Measurements from ENCODE around the gene TCHHL1.

The TCHHL1 gene

GRCh38 chr1:152089014-152089674 lies at the start of gene TCHHL1:
TCHHL1 (minus strand) TSS chr1:152089064; CDS start chr1:152088143, 921 bp downstream.
- no peak for DNase-seq (ENCODE audit: low read depth in 2 of 2)

DNA sequence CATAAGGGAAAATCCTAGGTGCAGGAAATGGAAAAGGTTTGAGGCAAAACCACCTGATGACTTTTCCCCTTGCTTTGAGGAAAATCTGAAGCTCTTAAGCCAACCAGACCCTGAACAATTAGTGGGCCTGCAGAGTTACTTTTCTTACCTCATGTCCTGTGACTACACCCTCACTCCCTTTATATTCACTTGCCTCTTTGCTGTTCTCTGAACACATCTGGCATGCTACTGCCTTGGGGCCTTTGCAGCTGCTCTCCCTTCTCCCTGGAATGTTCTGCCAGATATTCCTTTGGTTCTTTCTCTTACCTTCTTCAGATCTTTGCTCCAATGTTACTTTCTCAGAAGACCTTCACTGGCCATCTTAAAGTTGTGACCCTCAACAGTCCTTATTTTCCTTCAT lies 48.4 kb upstream of the TCHHL1 start:
- DNase-seq (ENCODE audit: low read depth in 2 of 2): no peak

DNA sequence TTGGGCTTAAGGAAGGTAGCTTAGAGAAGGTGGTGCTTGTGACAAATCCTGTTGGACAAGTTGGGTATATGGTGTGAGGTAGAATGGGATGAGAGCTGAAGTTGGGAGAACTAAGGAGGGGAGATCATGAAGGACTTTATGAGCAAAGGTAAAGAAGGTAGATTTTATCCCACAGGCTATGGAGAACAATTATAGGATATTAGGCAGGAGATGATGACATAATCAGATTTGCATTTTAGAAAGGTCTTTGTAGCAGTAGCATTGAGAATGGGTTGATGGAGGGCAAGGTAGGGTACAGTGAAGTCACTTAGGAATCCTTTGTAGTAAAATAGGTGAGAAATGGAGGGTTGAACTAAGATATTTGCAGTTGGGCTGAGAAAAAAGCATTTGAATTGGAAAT lies 41.3 kb upstream of the TCHHL1 start:
- no peak for DNase-seq (ENCODE audit: low read depth in 2 of 2)

DNA sequence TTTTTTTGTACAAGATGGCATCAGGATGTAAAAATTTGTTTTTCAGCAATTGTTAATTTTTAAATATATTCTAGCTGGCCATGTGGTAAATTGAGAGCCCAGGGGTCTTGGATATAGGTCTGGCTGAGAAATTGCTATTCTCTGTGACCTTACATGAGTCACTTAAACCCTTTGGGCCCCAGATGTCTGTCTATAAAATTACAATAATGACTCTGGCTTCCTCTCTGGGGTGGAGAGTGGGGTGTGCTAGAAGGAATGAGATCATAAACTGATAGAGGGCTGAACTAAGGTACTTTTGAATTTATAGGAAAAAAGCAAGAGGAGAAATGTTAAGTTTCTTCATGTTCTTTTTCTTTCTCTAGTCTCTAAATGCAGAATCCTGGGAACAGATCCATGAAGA lies 38.8 kb upstream of the TCHHL1 start:
- no peak for DNase-seq (ENCODE audit: low read depth in 2 of 2)

- no peak for DNase-seq (ENCODE audit: low read depth in 2 of 2)
These were observed 37.1 kb upstream of the TCHHL1 start for GRCh38 chr1:152125834-152126443.

DNA sequence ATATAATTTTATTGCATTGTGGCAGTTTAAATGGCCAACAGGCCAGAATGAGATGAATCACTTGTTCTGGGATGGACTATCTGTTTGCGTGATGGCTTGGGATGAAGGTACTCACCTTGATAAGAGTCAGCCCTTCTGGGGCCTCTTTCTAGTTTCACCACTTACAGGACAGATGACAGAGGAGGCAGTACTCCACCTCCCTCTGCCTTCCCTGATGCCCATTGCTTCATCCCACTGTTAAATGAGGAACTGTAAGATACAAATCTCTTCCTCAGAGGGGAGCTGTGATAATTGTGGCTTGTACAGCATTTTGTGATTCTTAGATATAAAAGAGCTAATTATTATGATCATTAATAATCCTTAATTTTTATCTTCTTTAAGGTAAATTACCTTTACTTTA lies 30.1 kb upstream of the TCHHL1 start:
- DNase-seq (ENCODE audit: low read depth in 2 of 2): no peak

DNA sequence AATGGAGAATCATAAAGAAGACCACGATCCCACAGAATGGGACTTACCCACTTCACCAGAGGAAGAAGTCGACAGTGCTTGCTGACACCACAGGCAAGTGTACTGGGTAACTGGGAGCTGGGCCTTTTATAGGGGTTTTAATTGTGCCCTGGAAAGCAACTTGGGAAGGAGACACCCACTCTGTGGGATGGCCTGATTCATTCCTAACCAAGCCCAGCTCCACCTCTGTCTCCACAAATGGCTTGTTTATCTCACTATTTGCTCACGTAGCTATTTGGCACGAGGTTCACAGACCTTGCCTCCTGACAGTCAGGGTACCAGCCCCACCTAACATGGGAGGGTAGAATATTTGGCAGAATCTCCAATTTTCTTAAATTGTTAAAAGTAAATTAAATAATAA lies 26.5 kb upstream of the TCHHL1 start, which contains the start of gene TCHH:
TSS of gene TCHH (minus strand) at position 101 of the 400 bp plus-strand sequence. CDS start 1,364 bp downstream, outside the sequence.
- no peak for DNase-seq (ENCODE audit: low read depth in 2 of 2)

- DNase-seq (ENCODE audit: low read depth in 2 of 2): no peak
These were observed 24.1 kb upstream of the TCHHL1 start for GRCh38 chr1:152112885-152113432.

DNA sequence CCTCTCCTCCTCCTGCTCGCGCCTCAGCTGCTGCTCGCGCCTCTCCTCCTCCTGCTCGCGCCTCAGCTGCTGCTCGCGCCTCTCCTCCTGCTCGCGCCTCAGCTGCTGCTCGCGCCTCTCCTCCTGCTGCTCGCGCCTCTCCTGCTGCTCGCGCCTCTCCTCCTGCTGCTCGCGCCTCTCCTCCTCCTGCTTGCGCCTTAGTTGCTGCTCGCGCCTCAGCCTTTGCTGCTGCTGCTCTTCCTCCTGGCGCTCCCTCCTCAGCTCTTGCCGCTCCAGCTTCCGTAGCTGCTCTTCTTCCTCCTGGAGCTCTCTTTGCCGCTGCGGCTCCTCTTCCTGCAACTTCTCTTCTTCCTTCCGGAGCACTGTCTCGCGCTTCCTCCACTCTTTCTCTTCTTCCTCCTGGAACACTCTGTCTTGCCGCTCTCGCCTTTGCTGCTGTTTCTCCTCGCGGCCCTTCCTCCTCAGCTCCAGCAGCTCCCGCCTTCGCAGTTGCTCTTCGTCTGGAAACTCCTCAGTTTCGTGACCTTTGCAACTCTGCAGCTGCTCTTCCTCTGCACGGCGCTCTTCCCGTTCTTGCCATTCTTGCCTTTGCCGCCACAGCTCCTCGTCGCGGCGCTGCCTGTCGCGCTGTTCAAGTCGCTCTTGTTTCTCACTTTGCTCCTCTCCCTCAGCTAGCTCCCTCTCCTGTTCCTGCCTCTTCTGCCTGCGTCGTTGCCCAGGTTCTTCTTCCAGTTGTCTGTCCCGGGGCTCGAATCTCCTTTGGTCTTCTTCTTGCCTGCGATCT lies 23.4 kb upstream of the TCHHL1 start:
- DNase-seq (ENCODE audit: low read depth in 2 of 2): no peak

DNA sequence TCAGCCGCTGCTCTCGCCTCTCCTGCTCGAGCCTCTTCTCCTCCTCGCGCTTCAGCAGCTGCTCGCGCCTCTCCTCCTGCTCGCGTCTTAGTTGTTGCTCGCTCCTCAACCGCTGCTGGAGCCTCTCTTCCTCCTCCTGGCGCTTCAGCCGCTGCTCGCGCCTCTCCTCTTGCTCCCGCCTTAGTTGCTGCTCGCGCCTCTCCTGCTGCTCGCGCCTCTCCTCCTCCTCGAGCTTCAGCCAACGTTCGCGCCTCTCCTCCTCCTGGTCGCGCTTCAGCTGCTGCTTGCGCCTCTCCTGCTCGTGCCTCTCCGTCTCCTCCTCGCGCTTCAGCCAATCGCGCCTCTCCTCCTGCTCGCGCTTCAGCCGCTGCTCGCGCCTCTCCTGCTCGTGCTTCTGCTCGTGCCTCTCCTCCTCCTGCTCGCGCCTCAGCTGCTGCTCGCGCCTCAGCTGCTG lies 22.7 kb upstream of the TCHHL1 start:
- peak in 1 of 2 experiments; percentile 6 for DNase-seq (ENCODE audit: low read depth in 2 of 2)

GRCh38 chr1:152110860-152111514 lies 22.1 kb upstream of the TCHHL1 start:
- DNase-seq (ENCODE audit: low read depth in 2 of 2): peak in 1 of 2 experiments; percentile 6

DNA sequence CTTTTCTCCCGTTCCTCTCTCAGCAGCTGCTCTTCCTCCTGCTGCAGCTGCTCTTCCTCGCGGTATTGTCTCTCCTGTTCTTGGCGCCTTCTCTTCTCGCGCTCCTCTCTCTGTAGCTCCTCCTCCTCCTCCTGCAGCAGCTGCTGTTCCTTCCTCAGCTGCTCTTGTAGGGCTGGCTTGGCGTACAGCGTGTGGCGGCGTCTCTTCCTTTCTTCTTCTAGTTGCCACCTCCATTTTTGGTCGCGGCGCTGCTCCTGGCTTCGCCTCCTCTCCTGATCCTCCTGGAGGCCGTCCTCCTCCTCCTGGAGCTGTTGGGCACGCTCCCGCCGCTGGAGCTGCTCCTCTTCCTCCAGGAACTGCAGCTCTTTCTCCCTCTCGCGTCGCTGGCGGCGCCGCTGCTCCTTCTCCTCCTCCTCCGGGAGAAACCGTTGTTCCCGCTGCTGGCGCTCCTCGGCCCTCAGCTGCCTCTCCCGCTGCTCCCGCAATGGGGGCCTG lies 21.5 kb upstream of the TCHHL1 start:
- peak in 1 of 2 experiments; percentile 8 for DNase-seq (ENCODE audit: low read depth in 2 of 2)

- no peak for DNase-seq (ENCODE audit: low read depth in 2 of 2)
These were observed 21.1 kb upstream of the TCHHL1 start for GRCh38 chr1:152109998-152110294.

- DNase-seq (ENCODE audit: low read depth in 2 of 2): no peak
These were observed 20.6 kb upstream of the TCHHL1 start for GRCh38 chr1:152109231-152109997.

- DNase-seq (ENCODE audit: low read depth in 2 of 2): no peak
These were observed 20.0 kb upstream of the TCHHL1 start for GRCh38 chr1:152108882-152109222.

DNA sequence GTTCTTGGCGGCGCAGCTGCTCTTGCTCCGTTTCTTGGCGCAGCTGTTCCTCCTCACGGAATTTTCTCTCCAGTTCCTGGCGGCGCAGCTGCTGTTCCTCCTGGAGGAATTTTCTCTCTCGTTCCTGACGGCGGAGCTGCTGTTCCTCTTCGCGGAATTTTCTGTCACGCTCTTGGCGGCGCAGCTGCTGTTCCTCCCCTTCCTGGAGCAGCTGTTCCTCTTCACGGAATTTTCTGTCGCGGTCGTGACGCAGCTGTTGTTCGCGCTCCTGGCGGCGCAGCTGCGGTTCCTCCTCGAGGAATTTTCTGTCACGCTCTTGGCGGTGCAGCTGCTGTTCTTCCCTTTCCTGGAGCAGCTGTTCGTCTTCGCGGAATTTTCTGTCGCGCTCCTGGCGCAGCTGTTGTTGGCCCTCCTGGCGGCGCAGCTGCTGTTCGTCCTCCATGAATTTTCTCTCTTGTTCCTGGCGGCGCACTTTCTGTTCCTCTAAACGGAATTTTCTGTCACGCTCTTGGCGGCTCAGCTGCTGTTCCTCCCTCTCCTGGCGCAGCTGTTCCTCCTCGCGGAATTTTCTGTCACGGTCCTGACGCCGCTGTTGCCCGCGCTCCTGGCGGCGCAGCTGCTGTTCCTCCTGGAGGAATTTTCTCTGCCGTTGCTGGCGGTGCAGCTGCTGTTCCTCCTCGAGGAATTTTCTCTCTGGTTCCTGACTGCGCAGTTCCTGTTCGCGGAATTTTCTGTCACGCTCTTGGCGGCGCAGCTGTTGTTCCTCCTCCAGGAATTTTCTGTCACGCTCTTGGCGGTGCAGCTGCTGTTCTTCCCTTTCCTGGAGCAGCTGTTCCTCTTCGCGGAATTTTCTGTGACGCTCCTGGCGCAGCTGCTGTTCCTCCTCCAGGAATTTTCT lies 19.4 kb upstream of the TCHHL1 start:
- DNase-seq (ENCODE audit: low read depth in 2 of 2): peak in 1 of 2 experiments; percentile 9

DNA sequence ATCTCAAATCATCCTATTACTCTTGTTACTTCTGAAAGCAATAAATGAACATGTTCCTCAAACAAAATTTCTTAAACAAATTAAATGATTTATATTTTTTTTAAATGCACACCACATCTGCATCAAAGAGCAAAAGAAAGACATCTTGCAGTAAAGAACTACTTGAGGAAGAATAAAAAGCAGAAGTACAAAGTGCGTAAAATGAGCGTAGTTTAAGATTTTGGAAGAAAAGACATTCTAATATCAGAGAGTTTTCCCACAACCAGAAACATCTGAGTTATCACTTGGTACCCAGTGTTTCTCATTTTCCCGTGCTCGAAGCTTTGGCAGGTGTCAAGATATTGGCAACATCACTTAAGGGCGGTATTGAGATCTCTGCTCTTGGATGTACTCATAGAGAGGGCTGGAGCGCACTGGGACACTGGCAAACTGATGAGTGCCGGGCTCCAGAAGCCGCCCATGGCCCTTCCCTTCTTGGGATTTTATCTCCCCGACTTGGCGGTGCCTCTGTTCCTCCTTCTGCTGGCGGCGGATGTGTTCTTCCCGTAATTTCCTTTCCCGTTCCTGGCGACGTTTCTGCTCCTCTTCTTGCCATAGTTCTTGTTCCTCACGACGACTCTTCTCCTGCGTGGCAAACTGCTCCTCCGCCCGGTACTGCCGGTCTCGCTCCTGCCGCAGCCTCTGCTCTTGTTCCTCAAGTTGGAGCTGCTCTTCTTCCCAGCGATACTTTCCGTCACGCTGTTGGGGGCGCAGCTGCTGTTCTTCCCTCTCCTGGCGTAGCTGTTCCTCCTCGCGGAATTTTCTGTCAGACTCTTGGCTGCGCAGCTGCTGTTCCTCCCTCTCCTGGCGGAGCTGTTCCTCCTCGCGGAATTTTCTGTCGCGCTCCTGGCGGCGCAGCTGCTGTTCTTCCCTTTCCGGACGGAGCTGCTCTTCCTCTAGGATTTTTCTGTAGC lies 18.4 kb upstream of the TCHHL1 start:
- no peak for DNase-seq (ENCODE audit: low read depth in 2 of 2)

- no peak for DNase-seq (ENCODE audit: low read depth in 2 of 2)
These were observed 16.0 kb upstream of the TCHHL1 start for GRCh38 chr1:152104854-152105253.

DNA sequence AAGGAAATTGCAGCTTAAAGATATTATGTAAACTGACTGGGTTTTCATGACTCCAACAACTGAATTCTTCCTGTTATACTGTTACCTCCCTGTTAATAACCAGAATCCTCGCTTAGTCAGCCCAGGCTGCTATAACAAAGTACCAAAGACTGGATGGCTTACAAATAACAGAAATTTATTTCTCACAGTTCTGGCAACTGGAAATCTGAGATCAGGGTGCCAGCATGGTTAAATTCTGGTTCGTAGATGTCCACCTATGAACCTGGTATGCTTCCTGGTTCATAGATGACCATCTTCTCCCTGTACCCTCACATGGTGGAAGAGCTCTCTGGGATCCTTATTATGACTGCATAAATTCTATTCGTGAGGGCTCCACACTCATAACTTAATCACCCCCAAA lies 8.1 kb upstream of the TCHHL1 start:
- DNase-seq (ENCODE audit: low read depth in 2 of 2): no peak
